ENCODE data around the gene FJX1. TPM values are rescaled to one million over a fixed set of nuclear protein-coding genes. Genes with fewer than 3 reads are reported as not detected.

Gene FJX1
- total RNA-seq: 0.73 TPM

- DNase-seq (ENCODE audit: low spot score): peak; percentile 51
- peak; percentile 42 for ATAC-seq
These were observed at the start of gene FJX1 for GRCh38 chr11:35617687-35618496. Gene FJX1 (plus strand): TSS chr11:35618460. CDS start chr11:35618637, 177 bp downstream.

GRCh38 chr11:35571696-35572095 is 46.6 kb upstream of the FJX1 start:
- DNase-seq (ENCODE audit: low spot score) (no peak), ATAC-seq (no peak)

GRCh38 chr11:35579557-35580396 is 38.5 kb upstream of the FJX1 start:
- ATAC-seq: no peak
- DNase-seq (ENCODE audit: low spot score): no peak

- DNase-seq (ENCODE audit: low spot score) (no peak), ATAC-seq (no peak)
These were observed 37.9 kb upstream of the FJX1 start for GRCh38 chr11:35580397-35580781.

- ATAC-seq (no peak), DNase-seq (ENCODE audit: low spot score) (no peak)
These were observed 36.2 kb upstream of the FJX1 start for GRCh38 chr11:35582033-35582432.

GRCh38 chr11:35583126-35583525 is 35.1 kb upstream of the FJX1 start:
- DNase-seq (ENCODE audit: low spot score): no peak
- no peak for ATAC-seq

- ATAC-seq: no peak
- DNase-seq (ENCODE audit: low spot score): no peak
These were observed 34.4 kb upstream of the FJX1 start for GRCh38 chr11:35583843-35584242.

- no peak for ATAC-seq
- DNase-seq (ENCODE audit: low spot score): no peak
These were observed 33.9 kb upstream of the FJX1 start for GRCh38 chr11:35584321-35584720.

- ATAC-seq (no peak), DNase-seq (ENCODE audit: low spot score) (no peak)
These were observed 32.8 kb upstream of the FJX1 start for GRCh38 chr11:35585416-35585815.

GRCh38 chr11:35586222-35586621 is 32.0 kb upstream of the FJX1 start:
- ATAC-seq (no peak), DNase-seq (ENCODE audit: low spot score) (no peak)

GRCh38 chr11:35587972-35588371 is 30.3 kb upstream of the FJX1 start:
- no peak for DNase-seq (ENCODE audit: low spot score)
- no peak for ATAC-seq

GRCh38 chr11:35588627-35589026 is 29.6 kb upstream of the FJX1 start:
- DNase-seq (ENCODE audit: low spot score) (no peak), ATAC-seq (no peak)

- no peak for DNase-seq (ENCODE audit: low spot score)
- no peak for ATAC-seq
These were observed 29.0 kb upstream of the FJX1 start for GRCh38 chr11:35589281-35589680.

GRCh38 chr11:35590412-35590811 is 27.8 kb upstream of the FJX1 start:
- no peak for ATAC-seq

GRCh38 chr11:35593143-35593542 is 25.1 kb upstream of the FJX1 start:
- DNase-seq (ENCODE audit: low spot score) (no peak), ATAC-seq (no peak)

More at GRCh38 chr11:35590412-35590811, 27.8 kb upstream of the FJX1 start:
- no peak for DNase-seq (ENCODE audit: low spot score)

GRCh38 chr11:35594680-35595079 is 23.6 kb upstream of the FJX1 start:
- ATAC-seq: no peak

GRCh38 chr11:35598254-35599125 is 19.8 kb upstream of the FJX1 start:
- ATAC-seq: no peak
- no peak for DNase-seq (ENCODE audit: low spot score)

More at GRCh38 chr11:35594680-35595079, 23.6 kb upstream of the FJX1 start:
- no peak for DNase-seq (ENCODE audit: low spot score)

- DNase-seq (ENCODE audit: low spot score): no peak
- no peak for ATAC-seq
These were observed 17.9 kb upstream of the FJX1 start for GRCh38 chr11:35600331-35600838.

GRCh38 chr11:35602160-35602793 is 16.0 kb upstream of the FJX1 start:
- ATAC-seq (peak; percentile 62), DNase-seq (ENCODE audit: low spot score) (no peak)

GRCh38 chr11:35602979-35603378 is 15.3 kb upstream of the FJX1 start:
- ATAC-seq (no peak), DNase-seq (ENCODE audit: low spot score) (no peak)
